HG03457 (cell line): Measurements from ENCODE around the gene FAM177A1.
A peak's percentile ranks its signal among the peaks of the same experiment; 100 is the strongest.
"Not testable (repeated sequence)": the region's sequence is repeated elsewhere in the genome, so short reads cannot be mapped to it uniquely, and the experiment has no call there.

Source experiments
- ATAC-seq: cut with Tn5 transposase; IDR thresholded peaks from one replicate; pipeline ENCODE4 v1.9.1; 2021; ENCODE audit warnings: moderate number of reproducible peaks; ENCODE audit not compliant: unreplicated experiment

FAM177A1 gene

GRCh38 chr14:35061113-35061791 is 15.2 kb downstream of the FAM177A1 start:
- not testable (repeated sequence) for ATAC-seq

- ATAC-seq = not testable (repeated sequence)
These were observed 19.7 kb downstream of the FAM177A1 start for GRCh38 chr14:35065731-35066130.

- ATAC-seq = no peak
These were observed 22.4 kb downstream of the FAM177A1 start for GRCh38 chr14:35068238-35069012.

- no peak for ATAC-seq
These were observed 26.2 kb downstream of the FAM177A1 start for GRCh38 chr14:35072226-35072625.

- no peak for ATAC-seq
These were observed 27.4 kb downstream of the FAM177A1 start for GRCh38 chr14:35073486-35073885.

- ATAC-seq = no peak
These were observed 32.0 kb downstream of the FAM177A1 start for GRCh38 chr14:35078082-35078481.

GRCh38 chr14:35079742-35080141 is 33.7 kb downstream of the FAM177A1 start:
- ATAC-seq = no peak

- no peak for ATAC-seq
These were observed 37.6 kb downstream of the FAM177A1 start for GRCh38 chr14:35083530-35084150.

- ATAC-seq = no peak
These were observed 39.4 kb downstream of the FAM177A1 start for GRCh38 chr14:35085441-35085840.

- ATAC-seq = no peak
These were observed 42.4 kb downstream of the FAM177A1 start for GRCh38 chr14:35088514-35088913.

- not testable (repeated sequence) for ATAC-seq
These were observed 48.6 kb downstream of the FAM177A1 start for GRCh38 chr14:35094645-35095044.

GRCh38 chr14:35107866-35108265 is 61.8 kb downstream of the FAM177A1 start:
- no peak for ATAC-seq

- ATAC-seq = no peak
These were observed 66.6 kb downstream of the FAM177A1 start for GRCh38 chr14:35112641-35113040.

- ATAC-seq = no peak
These were observed 67.4 kb downstream of the FAM177A1 start for GRCh38 chr14:35113308-35113950.

GRCh38 chr14:35114036-35114435 is 68.0 kb downstream of the FAM177A1 start:
- no peak for ATAC-seq

- ATAC-seq = no peak
These were observed 70.2 kb downstream of the FAM177A1 start for GRCh38 chr14:35116242-35116641.

GRCh38 chr14:35117112-35117511 is 71.0 kb downstream of the FAM177A1 start:
- no peak for ATAC-seq

- ATAC-seq = no peak
These were observed 75.2 kb downstream of the FAM177A1 start for GRCh38 chr14:35121026-35121886.

GRCh38 chr14:35121887-35122695 is 76.0 kb downstream of the FAM177A1 start, which contains the start of the genes PPP2R3C and PRORP:
TSS of gene PPP2R3C (minus strand) at chr14:35121990. CDS start at chr14:35121959, 31 bp downstream.
TSS of gene PRORP (plus strand) at chr14:35122552. CDS start at chr14:35123246, 694 bp downstream.
- peak; percentile 69 for ATAC-seq
